ENCODE measurements around the gene NUSAP1.

GRCh38 chr15:41309226-41309905, 23.3 kb upstream of the NUSAP1 start:
- TF ChIP-seq POLR2AphosphoS5 (IDR thresholded peaks at IDR 0.05; ENCODE audit: low read depth, low read length) (no peak), TAF1 (IDR thresholded peaks at IDR 0.05; ENCODE audit: borderline replicate concordance, low read depth, low read length) (no peak)
